GM19438 (cell line): ENCODE data around the gene GFPT1.

ENCODE experiments used
- ATAC-seq: cut with Tn5 transposase; IDR thresholded peaks from one replicate; pipeline ENCODE4 v1.9.1; 2021; ENCODE audit warnings: low read depth; ENCODE audit not compliant: unreplicated experiment

The GFPT1 gene

GRCh38 chr2:69330781-69331180 is 56.2 kb downstream of the GFPT1 start:
- ATAC-seq: no peak

GRCh38 chr2:69322631-69323030 is 64.4 kb downstream of the GFPT1 start:
- no peak for ATAC-seq

- no peak for ATAC-seq
Measured at GRCh38 chr2:69316550-69316949, 70.5 kb downstream of the GFPT1 start.

GRCh38 chr2:69315160-69315761 is 71.8 kb downstream of the GFPT1 start:
- no peak for ATAC-seq

GRCh38 chr2:69311024-69311416 is 76.0 kb downstream of the GFPT1 start:
- no peak for ATAC-seq

- no peak for ATAC-seq
Measured at GRCh38 chr2:69310111-69311023, 76.7 kb downstream of the GFPT1 start.

- no peak for ATAC-seq
Measured at GRCh38 chr2:69309351-69310110, 77.5 kb downstream of the GFPT1 start.

- ATAC-seq: no peak
Measured at GRCh38 chr2:69308338-69308737, 78.7 kb downstream of the GFPT1 start.

- no peak for ATAC-seq
Measured at GRCh38 chr2:69307579-69308064, 79.4 kb downstream of the GFPT1 start.

GRCh38 chr2:69306822-69307578 is 80.0 kb downstream of the GFPT1 start:
- ATAC-seq: peak; percentile 90

GRCh38 chr2:69306393-69306821 is 80.6 kb downstream of the GFPT1 start:
- no peak for ATAC-seq

GRCh38 chr2:69305712-69306392 is 81.2 kb downstream of the GFPT1 start:
- ATAC-seq: no peak

- ATAC-seq: no peak
Measured at GRCh38 chr2:69305166-69305565, 81.9 kb downstream of the GFPT1 start.

GRCh38 chr2:69304656-69305055 is 82.4 kb downstream of the GFPT1 start:
- no peak for ATAC-seq

GRCh38 chr2:69300650-69301049 is 86.4 kb downstream of the GFPT1 start:
- no peak for ATAC-seq

- no peak for ATAC-seq
Measured at GRCh38 chr2:69299772-69300516, 87.1 kb downstream of the GFPT1 start.

GRCh38 chr2:69298862-69299261 is 88.2 kb downstream of the GFPT1 start:
- no peak for ATAC-seq

- ATAC-seq: no peak
Measured at GRCh38 chr2:69298261-69298660, 88.8 kb downstream of the GFPT1 start.

- no peak for ATAC-seq
Measured at GRCh38 chr2:69297216-69297615, 89.8 kb downstream of the GFPT1 start.
